AG08396 (cell line): ENCODE results near the gene LCN12.

Source experiments
- DNase-seq: peaks from one replicate; pipeline ENCODE4 v3.0.0; 2012; ENCODE audit warnings: low spot score, mixed read lengths

LCN12 gene

DNA sequence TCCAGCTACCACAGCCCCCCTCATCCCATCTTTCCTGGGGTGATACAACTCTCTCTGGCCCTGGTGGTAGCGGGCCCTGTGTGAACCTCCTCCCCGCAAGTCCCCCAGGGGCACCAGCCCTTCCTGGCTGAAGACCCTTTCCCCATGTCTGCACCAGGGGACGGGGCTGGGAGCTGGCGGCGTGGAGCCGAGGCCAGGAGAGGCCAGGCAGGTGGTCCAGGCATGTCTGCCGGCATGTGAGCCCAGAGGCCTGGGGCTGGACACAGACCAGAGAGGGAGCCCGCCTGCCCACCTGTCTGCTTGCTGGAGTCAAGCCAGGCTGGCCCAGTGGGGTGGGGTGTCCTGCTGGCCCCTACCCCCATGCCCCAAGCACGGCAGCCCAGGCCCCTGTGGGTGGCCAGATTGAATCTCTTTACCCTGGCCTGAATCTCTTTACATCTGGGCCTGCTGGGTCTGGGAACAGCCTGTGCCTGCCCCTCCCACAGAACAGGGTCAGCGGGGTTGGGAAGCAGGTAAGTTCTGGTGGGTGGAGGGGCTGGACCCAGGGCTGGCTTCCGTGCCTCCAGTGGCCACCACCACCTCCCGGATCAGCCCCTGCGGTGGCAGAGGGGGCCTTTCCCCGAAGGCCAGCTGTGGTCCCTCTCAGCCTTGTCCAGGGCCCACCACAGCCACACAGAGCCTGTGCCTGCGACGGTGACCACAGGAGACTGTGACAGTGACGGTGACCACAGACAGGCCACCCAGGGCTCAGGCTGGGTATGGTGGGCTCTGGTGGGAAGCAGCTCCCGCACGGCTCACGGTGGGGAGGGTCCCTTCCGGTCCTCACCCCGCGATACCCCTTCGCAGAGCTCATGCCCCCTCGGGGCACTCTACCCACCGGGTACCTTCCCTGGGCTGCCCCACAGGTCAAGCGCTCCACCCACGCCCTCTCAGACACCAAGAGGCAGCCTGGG lies 7.1 kb downstream of the LCN12 start:
- no peak for DNase-seq

- no peak for DNase-seq
Observed at GRCh38 chr9:136960212-136960937, 8.3 kb downstream of the LCN12 start.

GRCh38 chr9:136960938-136961275 lies 8.8 kb downstream of the LCN12 start:
- DNase-seq, result no peak

- DNase-seq, result no peak
Observed at GRCh38 chr9:136961279-136962065, 9.4 kb downstream of the LCN12 start.

GRCh38 chr9:136962163-136962562 lies 10.1 kb downstream of the LCN12 start:
- DNase-seq, result no peak

DNA sequence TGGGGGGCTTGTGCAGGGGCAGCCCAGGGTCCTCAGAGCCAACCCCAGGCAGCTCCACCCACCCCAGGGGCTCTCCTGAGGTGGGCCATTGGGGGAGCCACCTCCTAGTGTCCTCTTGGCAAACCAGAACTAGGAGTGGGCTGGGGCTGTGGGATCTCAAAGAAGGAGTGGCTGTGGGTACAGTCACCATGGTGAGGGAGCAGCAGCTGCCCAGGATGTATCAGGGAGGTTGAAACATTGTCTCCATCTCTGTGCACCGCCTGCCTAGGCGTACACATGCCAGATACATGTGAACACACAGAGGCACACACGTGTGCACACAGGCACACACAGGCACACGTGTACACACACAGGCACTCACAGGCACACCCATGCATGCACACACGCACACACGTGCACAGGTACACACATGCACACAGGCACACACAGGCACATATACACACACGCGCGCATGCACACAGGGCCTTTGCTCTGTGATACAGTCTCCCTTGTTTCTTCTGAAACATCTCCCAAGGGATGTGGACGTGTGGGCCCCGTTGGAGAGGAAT lies 10.7 kb downstream of the LCN12 start:
- no peak for DNase-seq

DNA sequence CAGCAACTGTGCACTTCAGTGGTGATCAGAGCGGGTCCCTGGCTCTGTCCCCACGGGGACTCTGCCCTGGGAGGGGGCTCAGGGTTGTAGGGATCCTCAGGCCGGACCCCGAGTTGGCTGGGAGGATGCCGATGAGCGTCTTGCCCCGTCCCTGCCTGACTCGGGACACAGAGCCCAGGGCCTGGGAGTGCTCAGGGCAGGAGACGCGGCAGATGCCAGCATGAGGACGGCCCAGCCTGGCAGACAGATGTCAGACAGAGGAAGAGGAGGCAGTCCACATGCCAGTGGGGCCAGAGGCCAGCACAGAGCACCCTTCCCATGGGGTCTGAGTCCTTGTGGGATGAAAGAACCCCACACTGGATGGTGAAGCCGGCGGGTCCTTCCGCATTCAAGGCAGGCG lies 11.3 kb downstream of the LCN12 start:
- no peak for DNase-seq

GRCh38 chr9:136963751-136964150 lies 11.7 kb downstream of the LCN12 start:
- DNase-seq, result no peak

- no peak for DNase-seq
Observed at GRCh38 chr9:136964171-136964689, 12.2 kb downstream of the LCN12 start.

DNA sequence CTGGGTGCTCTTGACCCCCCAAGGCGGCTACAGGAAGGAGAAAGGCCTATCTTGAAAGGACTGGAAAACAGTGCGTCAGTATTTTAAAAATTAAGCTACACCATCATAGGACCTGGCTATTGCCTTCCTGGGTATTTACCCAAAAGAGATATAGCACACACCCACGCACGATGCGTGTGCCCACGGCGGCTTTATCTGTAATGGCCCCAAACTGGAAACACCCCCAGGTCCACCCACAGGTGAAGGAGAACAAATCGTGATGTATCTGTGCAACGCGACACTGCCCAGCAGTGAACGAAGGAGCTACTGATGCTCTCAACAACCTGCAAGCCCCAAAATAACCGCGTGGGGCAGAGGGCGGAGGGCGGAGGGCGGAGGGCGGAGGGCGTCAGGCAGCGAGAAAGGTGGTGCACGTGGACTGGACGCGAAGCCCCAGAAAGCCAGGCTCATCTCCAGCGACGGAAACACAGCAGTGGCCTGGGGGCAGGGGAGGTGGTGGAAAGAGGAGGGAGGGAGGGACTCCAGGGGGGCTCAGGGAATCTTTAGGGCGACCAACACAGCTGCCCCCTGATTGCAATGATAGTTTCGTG lies 12.9 kb downstream of the LCN12 start:
- no peak for DNase-seq

DNA sequence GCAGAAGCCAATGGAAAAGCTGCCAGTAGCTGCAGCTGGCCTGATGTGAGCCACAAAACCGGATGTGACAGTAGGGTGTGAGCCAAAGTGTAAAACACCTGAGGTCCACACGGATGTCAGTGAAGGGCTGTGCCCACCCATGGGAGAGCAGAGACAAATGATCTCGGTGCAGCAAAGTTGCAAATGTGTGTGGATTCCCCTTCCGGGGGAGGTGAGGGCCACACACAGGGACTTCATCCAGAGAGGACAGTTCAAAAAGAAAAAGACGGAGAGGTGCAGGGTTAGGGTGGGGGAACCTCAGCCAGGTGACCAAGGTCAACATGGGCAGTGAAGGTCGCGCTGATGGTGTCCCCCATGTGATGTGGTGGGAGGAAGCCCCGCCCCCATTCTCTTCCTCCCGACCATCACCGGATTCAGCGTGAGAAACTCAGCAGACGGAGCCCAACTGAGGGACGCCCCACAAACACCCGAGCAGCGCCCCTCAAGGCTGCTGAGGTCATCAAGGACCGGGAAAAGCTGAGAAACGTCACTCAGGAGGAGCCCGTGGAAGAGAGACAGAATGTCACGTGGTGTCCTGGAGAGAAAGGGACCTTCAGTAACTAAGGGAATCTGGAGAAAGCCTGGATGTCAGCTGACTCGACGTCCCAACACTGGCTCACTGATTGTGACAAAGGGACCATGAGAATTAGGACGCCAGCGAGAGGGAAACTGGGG lies 13.9 kb downstream of the LCN12 start:
- peak; percentile 49 for DNase-seq

DNA sequence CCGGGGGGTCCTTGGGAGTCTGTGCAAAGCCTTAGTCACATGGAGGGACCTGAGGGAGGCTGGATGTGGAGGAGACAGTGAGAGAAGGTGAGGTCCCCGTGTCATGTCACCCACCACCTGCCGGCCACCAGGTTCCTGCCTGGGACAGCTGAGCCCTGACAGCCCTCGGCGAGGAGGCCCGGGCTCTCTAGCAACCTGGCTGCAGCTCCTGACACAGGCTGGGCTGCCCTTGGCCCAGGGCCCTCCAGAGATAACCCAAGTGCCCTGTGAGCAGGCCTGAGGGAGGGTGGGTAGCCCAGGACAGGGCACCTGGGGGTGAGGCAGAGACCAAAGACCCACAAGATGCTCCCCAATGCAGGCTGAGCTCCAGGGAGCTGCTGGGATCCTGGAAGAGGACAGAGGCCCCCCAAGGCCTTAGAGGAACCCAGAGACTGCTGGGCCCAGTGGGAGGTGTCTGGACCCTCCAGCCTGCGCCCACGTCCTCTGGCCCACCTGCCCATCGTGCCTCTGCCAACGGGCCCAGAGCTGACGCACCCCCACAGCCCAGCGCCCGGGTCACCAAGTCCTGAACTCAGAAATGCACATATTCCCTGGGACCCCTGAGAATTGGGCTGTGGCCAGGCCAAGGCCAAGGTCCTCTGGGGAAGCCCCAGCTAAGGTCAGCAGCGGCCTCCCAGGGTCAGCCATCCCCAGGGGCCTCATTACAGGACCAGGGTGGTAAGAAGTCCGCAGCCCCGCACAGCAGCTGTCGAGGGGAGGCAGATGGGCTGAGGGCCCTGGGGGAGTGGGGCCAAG lies 16.5 kb downstream of the LCN12 start:
- DNase-seq, result no peak

- no peak for DNase-seq
Observed at GRCh38 chr9:136969150-136969549, 17.1 kb downstream of the LCN12 start.

DNA sequence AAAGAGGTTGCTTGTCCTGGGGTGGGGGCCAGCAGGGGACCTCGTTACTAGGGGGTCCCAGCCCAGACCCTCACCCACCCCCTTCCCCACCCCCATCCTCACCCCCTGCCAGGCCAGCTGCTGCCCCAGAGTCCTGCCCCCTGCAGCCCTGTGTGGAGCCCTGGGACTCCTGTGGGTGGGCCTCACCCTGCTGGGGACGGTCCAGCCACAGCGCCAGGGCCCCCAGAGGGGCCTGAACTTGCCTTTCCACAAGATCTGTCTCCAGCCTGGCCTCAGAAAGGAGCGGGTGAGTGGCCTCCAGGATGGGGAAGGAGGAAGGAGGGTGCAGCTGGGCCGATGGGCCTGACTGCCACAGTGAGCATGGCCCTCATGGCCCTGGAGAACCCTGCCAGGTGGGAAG lies 17.7 kb downstream of the LCN12 start:
- no peak for DNase-seq

DNA sequence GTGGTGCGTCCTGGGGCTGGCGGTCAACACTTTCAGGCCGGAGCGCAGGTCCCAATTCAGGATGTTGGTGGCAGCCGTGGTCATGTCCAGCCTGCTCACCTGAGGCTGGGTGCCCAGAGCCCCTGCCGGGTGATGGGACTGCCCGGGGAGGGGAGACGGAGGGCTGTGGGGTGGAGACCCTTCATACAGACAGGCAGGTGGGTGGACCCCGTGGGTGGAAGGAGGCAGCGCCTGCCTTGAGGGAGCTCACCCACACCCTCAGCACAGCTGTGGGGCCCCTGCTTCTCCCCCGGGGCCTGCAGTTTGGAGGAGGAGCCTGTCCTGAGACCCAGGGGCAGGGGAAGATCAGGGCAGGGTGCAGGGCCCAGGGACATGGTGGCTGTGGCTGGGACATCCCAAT lies 18.3 kb downstream of the LCN12 start:
- DNase-seq, result no peak

DNA sequence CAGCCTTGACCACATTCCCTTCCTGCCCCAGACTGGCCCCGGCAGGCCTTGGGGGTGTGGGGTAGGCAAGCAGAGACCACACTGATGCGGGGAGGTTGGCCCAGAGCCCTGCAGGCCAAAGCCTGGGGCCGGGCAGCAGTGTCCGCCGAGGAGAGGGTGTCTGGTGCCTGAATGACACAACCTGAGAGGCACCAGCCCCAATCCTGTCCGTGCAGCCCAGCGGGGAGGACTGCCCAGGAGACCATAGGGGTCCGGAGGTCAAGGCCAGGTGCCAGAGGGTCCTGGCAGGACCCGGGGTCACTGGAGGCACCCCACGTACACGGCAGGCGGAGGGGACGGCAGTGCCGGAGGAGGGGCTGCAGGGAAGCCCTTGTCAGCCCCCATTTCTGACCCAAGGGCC lies 19.7 kb downstream of the LCN12 start:
- DNase-seq, result no peak

GRCh38 chr9:136972335-136972734 lies 20.3 kb downstream of the LCN12 start:
- DNase-seq, result no peak

- DNase-seq, result no peak
Observed at GRCh38 chr9:136972743-136973142, 20.7 kb downstream of the LCN12 start.

- no peak for DNase-seq
Observed at GRCh38 chr9:136973618-136974617, 21.8 kb downstream of the LCN12 start.
